GM12874 (cell line): ENCODE results near the gene SMIM45.

Experiments used
- CTCF ChIP-seq: IDR thresholded peaks from 2 replicates; pipeline ENCODE4 v1.5.1; 2011; ENCODE audit warnings: low read depth, mild to moderate bottlenecking, control low read depth, low read length, moderate library complexity; ENCODE audit not compliant: insufficient read depth

SMIM45 gene

GRCh38 chr22:41934284-41935014, 17.5 kb upstream of the SMIM45 start:
- TF ChIP-seq CTCF = no peak

GRCh38 chr22:41935015-41935351, 17.0 kb upstream of the SMIM45 start:
- TF ChIP-seq CTCF = no peak

- no peak for TF ChIP-seq CTCF
These were observed 16.4 kb upstream of the SMIM45 start for GRCh38 chr22:41935509-41935908.

GRCh38 chr22:41936894-41937169, 15.1 kb upstream of the SMIM45 start:
- no peak for TF ChIP-seq CTCF

GRCh38 chr22:41939981-41940831, 11.7 kb upstream of the SMIM45 start:
- no peak for TF ChIP-seq CTCF

GRCh38 chr22:41940832-41941765, 10.9 kb upstream of the SMIM45 start:
- peak; percentile 93 for TF ChIP-seq CTCF

GRCh38 chr22:41943661-41944209, 8.2 kb upstream of the SMIM45 start:
- TF ChIP-seq CTCF = no peak
